CD4-positive, CD25-positive, alpha-beta regulatory T cell (primary cell): Measurements from ENCODE around the gene OR4D6. TPM values are rescaled to one million over a fixed set of nuclear protein-coding genes. Genes with fewer than 3 reads are reported as not detected.
"Not testable (repeated sequence)": the region's sequence is repeated elsewhere in the genome, so short reads cannot be mapped to it uniquely, and the experiment has no call there.

Experiments
- ATAC-seq, 2 donors: fragments of 150-1000 bp; cut with Tn5 transposase; one replicate each; pipeline ENCODE4 v1.10.0; 2021; ENCODE audit warnings: low read depth in 2 of 2, moderate number of reproducible peaks in 2 of 2, moderate library complexity in 1 of 2
- DNase-seq, 3 donors: peaks; one replicate each; pipeline versions ENCODE4 v3.0.0 to v3.0.0-alpha.2; 2012 to 2022; ENCODE audit warnings: mixed read lengths in 1 of 3
- H3K27ac ChIP-seq: one replicate; pipeline ENCODE4 v1.7.0; 2013; ENCODE audit warnings: mild to moderate bottlenecking, low read length; ENCODE audit not compliant: insufficient read depth, poor library complexity, severe bottlenecking
- H3K27me3 ChIP-seq: one replicate; pipeline ENCODE4 v1.7.0; 2013; ENCODE audit warnings: low read length; ENCODE audit not compliant: control insufficient read depth, insufficient read depth
- H3K36me3 ChIP-seq: one replicate; pipeline ENCODE4 v1.7.0; 2013; ENCODE audit warnings: mild to moderate bottlenecking, low read length, moderate library complexity; ENCODE audit not compliant: control insufficient read depth, insufficient read depth
- H3K4me1 ChIP-seq: 2 replicates; pipeline ENCODE4 v1.7.0; 2013; ENCODE audit warnings: mild to moderate bottlenecking, low read length; ENCODE audit not compliant: insufficient read depth, control insufficient read depth, poor library complexity, severe bottlenecking
- H3K4me3 ChIP-seq: one replicate; pipeline ENCODE4 v1.7.0; 2013; ENCODE audit warnings: low read depth, mild to moderate bottlenecking, low read length, moderate library complexity
- H3K9me3 ChIP-seq, 2 experiments: 1 replicate in 1 of 2; 2 replicates in 1 of 2; pipeline ENCODE4 v1.7.0; 2013; ENCODE audit warnings: low read length in 2 of 2, mild to moderate bottlenecking in 1 of 2, moderate library complexity in 1 of 2; ENCODE audit not compliant: control insufficient read depth in 2 of 2
- H3K27ac Mint-ChIP-seq, 3 donors: one replicate each; pipeline ENCODE4 v1.8.0; 2020 to 2022; ENCODE audit warnings: mild to moderate bottlenecking in 3 of 3, mixed read lengths in 3 of 3, moderate library complexity in 2 of 3
- H3K27me3 Mint-ChIP-seq: one replicate; pipeline ENCODE4 v1.8.0; 2022; ENCODE audit warnings: mild to moderate bottlenecking, mixed read lengths
- H3K36me3 Mint-ChIP-seq: one replicate; pipeline ENCODE4 v1.8.0; 2020; ENCODE audit warnings: mixed read lengths
- H3K4me1 Mint-ChIP-seq, 4 donors: one replicate each; pipeline ENCODE4 v1.8.0; 2020 to 2022; ENCODE audit warnings: mixed read lengths in 4 of 4, mild to moderate bottlenecking in 1 of 4
- H3K4me3 Mint-ChIP-seq, 4 donors: one replicate each; pipeline ENCODE4 v1.8.0; 2020 to 2022; ENCODE audit warnings: mild to moderate bottlenecking in 4 of 4, mixed read lengths in 4 of 4, moderate library complexity in 3 of 4
- H3K9me3 Mint-ChIP-seq, 7 donors: one replicate each; pipeline ENCODE4 v1.8.0; 2020 to 2022; ENCODE audit warnings: mixed read lengths in 7 of 7, mild to moderate bottlenecking in 3 of 7, moderate library complexity in 2 of 7
- polyA plus RNA-seq, 4 donors: library from polyadenylated mRNA; unstranded; fragments of 300-500 nt; fragmentation: Illumina TruSeq; gene quantifications; one replicate each; pipeline ENCODE4 v1.2.3, GENCODE V29; 2021
- total RNA-seq: library from RNA; stranded (reverse); gene quantifications from one replicate; pipeline ENCODE4 v1.2.3, GENCODE V29; 2022

Gene OR4D6
- total and polyA plus RNA-seq, 5 donors from 2014 or later = not detected

DNA sequence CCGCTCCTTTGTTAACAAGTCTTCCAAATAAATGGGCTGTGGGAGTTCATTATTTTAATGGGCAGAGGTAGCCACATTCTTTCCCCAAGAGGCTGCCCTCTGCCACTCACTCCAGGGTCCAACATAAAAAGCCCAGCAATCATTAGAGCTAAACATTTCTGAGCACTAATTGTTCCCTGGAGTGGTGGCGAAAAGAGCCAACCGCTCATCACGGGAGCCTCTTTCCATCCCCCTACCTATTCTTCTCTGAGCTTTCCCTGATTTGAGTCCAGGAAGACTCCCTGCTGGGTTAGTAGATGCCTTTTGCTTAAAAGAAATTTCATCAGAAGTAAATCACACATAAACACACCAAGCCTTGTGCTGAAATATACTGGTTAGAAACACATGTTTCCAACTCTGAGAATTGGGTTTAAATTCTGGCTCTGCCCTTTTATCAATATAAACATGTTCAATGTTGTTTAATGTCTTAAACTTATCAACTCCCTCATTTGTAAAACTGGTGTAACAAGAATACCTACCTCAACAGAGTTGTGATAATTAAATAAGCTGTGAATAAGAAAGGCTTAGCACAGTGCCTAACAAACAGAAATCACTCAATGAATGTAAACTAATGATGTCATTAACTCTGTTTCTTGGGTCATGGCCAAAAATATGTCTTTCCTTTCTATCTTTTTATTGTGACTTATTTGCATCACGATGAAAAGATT is 30.2 kb upstream of the OR4D6 start, which contains the start of gene OR5A2:
Gene OR5A2, minus strand, starts transcription at position 53 of the 707 bp plus-strand sequence. CDS start 3,460 bp downstream, outside the sequence.
- Histone ChIP-seq H3K27ac (no peak within 1 kb of the TSS), H3K4me1 (no peaks in the 10 kb centered on the region), H3K27me3 (peaks cover 2% of the 10 kb centered on the region), H3K4me3 (no peak within 1 kb of the TSS), H3K9me3 (no peaks in the 10 kb centered on the region), H3K36me3 (no peaks in the 10 kb centered on the region)
- ATAC-seq = no peak
- no peak for DNase-seq
- H3K36me3 Mint-ChIP-seq = no peaks in the 10 kb centered on the region
- H3K27ac Mint-ChIP-seq = no peak within 1 kb of the TSS
- no peaks in the 10 kb centered on the region for H3K9me3 Mint-ChIP-seq
- H3K27me3 Mint-ChIP-seq = peaks cover 4% of the 10 kb centered on the region
- no peak within 1 kb of the TSS for H3K4me3 Mint-ChIP-seq
- H3K4me1 Mint-ChIP-seq = no peaks in the 10 kb centered on the region

DNA sequence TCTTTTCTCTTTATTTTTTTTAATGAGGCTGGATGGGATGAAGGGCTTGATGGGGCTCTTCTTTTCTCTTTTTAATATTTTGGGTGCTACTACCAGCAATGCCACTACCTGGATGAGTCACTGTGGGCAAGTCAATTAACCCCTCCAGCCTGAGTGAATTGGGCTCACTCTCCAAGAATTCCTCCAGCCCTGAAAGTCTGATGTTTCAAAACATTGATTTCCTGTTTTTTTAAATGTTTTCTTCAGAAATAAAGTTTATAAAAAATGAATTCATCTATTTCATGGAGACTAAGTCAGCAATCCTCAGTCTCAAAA is 29.7 kb upstream of the OR4D6 start:
- H3K9me3 Mint-ChIP-seq = no peaks in the 10 kb centered on the region

GRCh38 chr11:59429924-59430516 is 26.7 kb upstream of the OR4D6 start:
- ATAC-seq = peak in 1 of 2 donors; percentile 60

More for the DNA sequence above, 29.7 kb upstream of the OR4D6 start:
- DNase-seq (no peak), ATAC-seq (no peak)
- H3K4me3 Mint-ChIP-seq = no peak overlapping the region
- Histone ChIP-seq H3K27ac (no peak overlapping the region), H3K4me1 (no peaks in the 10 kb centered on the region), H3K36me3 (no peaks in the 10 kb centered on the region), H3K9me3 (no peaks in the 10 kb centered on the region), H3K27me3 (peaks cover 2% of the 10 kb centered on the region), H3K4me3 (no peak overlapping the region)
- H3K36me3 Mint-ChIP-seq = no peaks in the 10 kb centered on the region
- H3K27ac Mint-ChIP-seq = no peak overlapping the region
- peaks cover 4% of the 10 kb centered on the region for H3K27me3 Mint-ChIP-seq
- no peaks in the 10 kb centered on the region for H3K4me1 Mint-ChIP-seq

DNA sequence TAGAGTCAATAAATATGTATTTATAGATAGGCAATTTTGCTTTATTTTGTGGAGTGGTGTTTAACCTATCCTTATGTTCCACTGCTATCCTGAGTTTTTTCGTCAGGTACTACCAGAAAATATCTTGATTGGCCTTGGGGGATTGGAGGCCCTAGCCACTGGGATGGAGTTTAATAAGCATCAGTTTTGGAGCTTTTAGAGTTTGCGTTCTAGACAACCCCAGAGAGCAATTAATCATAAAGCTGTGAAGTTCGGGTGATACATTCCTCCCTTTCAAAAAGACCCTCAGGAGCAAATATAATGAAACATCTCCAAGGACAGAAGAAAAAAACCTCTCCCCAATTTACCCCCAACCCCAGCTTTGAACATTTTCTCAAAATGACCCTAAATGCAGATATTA is 20.6 kb upstream of the OR4D6 start, which contains the start of gene OR5A1:
Gene OR5A1, plus strand, starts transcription at position 301 of the 400 bp plus-strand sequence. CDS start 6,700 bp downstream, outside the sequence.
- H3K27me3 ChIP-seq = no peaks in the 10 kb centered on the region

More at GRCh38 chr11:59429924-59430516, 26.7 kb upstream of the OR4D6 start:
- Histone ChIP-seq H3K4me3 (no peak overlapping the region), H3K9me3 (no peaks in the 10 kb centered on the region), H3K36me3 (no peaks in the 10 kb centered on the region), H3K27ac (no peak overlapping the region), H3K27me3 (no peaks in the 10 kb centered on the region), H3K4me1 (no peaks in the 10 kb centered on the region)
- no peaks in the 10 kb centered on the region for H3K9me3 Mint-ChIP-seq
- no peak overlapping the region for H3K27ac Mint-ChIP-seq
- peaks cover 4% of the 10 kb centered on the region for H3K27me3 Mint-ChIP-seq
- H3K36me3 Mint-ChIP-seq = no peaks in the 10 kb centered on the region
- peak in 2 of 3 donors; percentile 43 to 64 for DNase-seq
- H3K4me1 Mint-ChIP-seq = no peaks in the 10 kb centered on the region
- no peak overlapping the region for H3K4me3 Mint-ChIP-seq

DNA sequence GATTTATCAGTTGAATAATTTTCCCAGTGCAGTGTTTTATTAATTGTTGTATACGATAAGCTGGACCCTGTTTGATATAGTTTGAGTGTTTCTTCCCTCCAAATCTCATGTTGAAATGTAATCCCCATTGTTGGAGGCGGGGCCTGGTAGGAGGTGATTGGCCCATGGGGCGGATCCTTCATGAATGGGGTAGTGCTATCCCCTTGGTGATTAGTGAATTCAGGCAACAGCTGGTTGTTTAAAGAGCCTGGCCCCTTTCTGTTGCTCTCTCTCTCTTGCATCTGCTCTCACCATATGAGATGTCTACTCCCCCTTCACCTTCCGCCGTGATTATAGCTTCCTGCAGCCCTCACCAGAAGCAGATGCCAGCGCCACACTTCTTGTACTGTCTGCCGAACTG is 19.0 kb upstream of the OR4D6 start:
- ATAC-seq (no peak), DNase-seq (no peak)
- Histone ChIP-seq H3K27ac (no peak overlapping the region), H3K36me3 (no peaks in the 10 kb centered on the region), H3K9me3 (no peaks in the 10 kb centered on the region), H3K4me3 (no peak overlapping the region), H3K4me1 (no peaks in the 10 kb centered on the region), H3K27me3 (peaks cover under 1% of the 10 kb centered on the region)
- no peaks in the 10 kb centered on the region for H3K36me3 Mint-ChIP-seq
- peaks cover 0 to 5% (median 0%) of the 10 kb centered on the region in 7 donors for H3K9me3 Mint-ChIP-seq
- no peaks in the 10 kb centered on the region for H3K4me1 Mint-ChIP-seq
- H3K27ac Mint-ChIP-seq = no peak overlapping the region
- H3K27me3 Mint-ChIP-seq = peaks cover 10% of the 10 kb centered on the region
- H3K4me3 Mint-ChIP-seq = no peak overlapping the region

More for the DNA sequence above, 20.6 kb upstream of the OR4D6 start, which contains the start of gene OR5A1:
- H3K36me3 ChIP-seq = no peaks in the 10 kb centered on the region
- ATAC-seq (no peak), DNase-seq (no peak)
- no peaks in the 10 kb centered on the region for H3K4me1 Mint-ChIP-seq
- no peak within 1 kb of the TSS for H3K27ac ChIP-seq
- no peaks in the 10 kb centered on the region for H3K9me3 Mint-ChIP-seq
- no peaks in the 10 kb centered on the region for H3K36me3 Mint-ChIP-seq
- peaks cover 10% of the 10 kb centered on the region for H3K27me3 Mint-ChIP-seq
- no peak within 1 kb of the TSS for H3K27ac Mint-ChIP-seq
- no peaks in the 10 kb centered on the region for H3K9me3 ChIP-seq
- no peak within 1 kb of the TSS for H3K4me3 ChIP-seq
- H3K4me1 ChIP-seq = no peaks in the 10 kb centered on the region
- H3K4me3 Mint-ChIP-seq = no peak within 1 kb of the TSS

DNA sequence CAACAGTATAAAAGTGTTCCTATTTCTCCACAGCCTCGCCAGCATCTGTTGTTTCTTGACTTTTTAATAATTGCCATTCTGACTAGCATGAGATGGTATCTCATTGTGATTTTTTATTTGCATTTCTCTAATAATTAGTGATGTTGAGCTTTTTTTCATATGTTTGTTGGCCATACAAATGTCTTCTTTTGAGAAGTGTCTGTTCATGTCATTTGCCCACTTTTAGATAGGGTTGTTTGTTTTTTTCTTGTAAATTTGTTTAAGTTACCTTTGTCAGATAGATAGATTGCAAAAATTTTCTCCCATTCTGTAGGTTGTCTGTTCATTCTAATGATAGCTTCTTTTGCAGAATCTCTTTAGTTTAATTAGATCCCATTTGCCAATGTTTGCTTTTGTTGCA is 11.1 kb upstream of the OR4D6 start:
- H3K27ac ChIP-seq, H3K4me1 ChIP-seq, ATAC-seq, H3K27me3 ChIP-seq, H3K4me3 ChIP-seq, H3K4me1 Mint-ChIP-seq, H3K4me3 Mint-ChIP-seq, H3K36me3 Mint-ChIP-seq, H3K9me3 ChIP-seq, H3K36me3 ChIP-seq, H3K27ac Mint-ChIP-seq, DNase-seq, H3K27me3 Mint-ChIP-seq: not testable (repeated sequence)
- H3K9me3 Mint-ChIP-seq = peaks cover 0 to 10% (median 2%) of the 10 kb centered on the region in 7 donors

DNA sequence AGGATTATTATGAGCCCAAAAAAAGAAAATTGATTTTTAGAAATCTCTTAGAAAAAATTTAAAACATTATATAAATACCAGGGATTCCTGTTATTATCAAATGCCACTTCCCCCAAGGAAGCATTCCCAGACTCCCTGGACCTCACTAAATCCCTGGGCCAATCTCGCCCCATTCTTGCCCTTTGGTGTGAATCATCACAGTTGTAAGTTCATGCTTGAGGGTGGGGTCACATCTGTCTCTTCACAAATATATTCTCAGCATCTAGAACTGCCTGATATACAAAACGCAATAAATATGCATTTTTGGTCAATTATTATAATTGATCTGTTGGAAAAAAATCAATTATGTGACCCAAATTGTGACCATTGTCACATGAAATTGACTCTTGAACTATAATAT is 8.3 kb upstream of the OR4D6 start:
- no peak for ATAC-seq
- Mint-ChIP-seq H3K9me3 (peaks cover 0 to 8% (median 2%) of the 10 kb centered on the region in 7 donors), H3K4me1 (peaks cover 0 to 3% (median 0%) of the 10 kb centered on the region in 4 donors), H3K4me3 (no peak overlapping the region), H3K36me3 (no peaks in the 10 kb centered on the region), H3K27ac (no peak overlapping the region), H3K27me3 (peaks cover 11% of the 10 kb centered on the region)
- Histone ChIP-seq H3K4me1 (no peaks in the 10 kb centered on the region), H3K27me3 (peaks cover 2% of the 10 kb centered on the region), H3K36me3 (no peaks in the 10 kb centered on the region), H3K9me3 (no peaks in the 10 kb centered on the region), H3K27ac (no peak overlapping the region), H3K4me3 (no peak overlapping the region)
- DNase-seq = no peak

DNA sequence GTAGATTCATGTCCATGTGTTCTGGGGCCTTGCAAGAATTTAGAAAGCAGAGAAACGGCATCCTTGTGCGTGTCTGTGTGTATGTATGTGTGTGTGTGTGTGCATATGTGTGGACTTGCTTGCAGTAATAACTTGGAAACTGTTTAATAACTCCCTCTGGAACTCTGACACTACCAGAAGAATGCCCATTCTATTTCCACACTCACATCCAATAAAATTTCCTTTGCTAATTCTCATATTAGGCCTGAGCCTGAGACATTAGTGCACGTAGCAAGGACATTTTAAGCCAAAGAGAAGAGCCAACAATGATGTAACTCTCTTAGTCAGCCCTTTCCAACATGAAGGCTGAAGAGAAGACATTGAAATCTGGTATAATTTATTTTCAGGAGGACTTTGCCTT is 3.2 kb downstream of the OR4D6 start:
- Mint-ChIP-seq H3K9me3 (peaks cover 0 to 3% (median 0%) of the 10 kb centered on the region in 7 donors), H3K36me3 (no peaks in the 10 kb centered on the region), H3K27me3 (peaks cover 9% of the 10 kb centered on the region), H3K4me1 (no peaks in the 10 kb centered on the region), H3K27ac (no peak overlapping the region), H3K4me3 (no peak overlapping the region)
- ATAC-seq (no peak), DNase-seq (no peak)
- no peaks in the 10 kb centered on the region for H3K4me1 ChIP-seq
- peaks cover 2% of the 10 kb centered on the region for H3K27me3 ChIP-seq
- H3K4me3 ChIP-seq = no peak overlapping the region
- no peaks in the 10 kb centered on the region for H3K36me3 ChIP-seq
- no peak overlapping the region for H3K27ac ChIP-seq
- H3K9me3 ChIP-seq = no peaks in the 10 kb centered on the region
